HEK293 (cell line): Measurements from ENCODE around the gene PRR3.

ENCODE experiments used
- EGR2 ChIP-seq: fragments of 450-650 bp; formaldehyde crosslinking; IDR thresholded peaks from 2 replicates; pipeline ENCODE4 v1.5.1; 2016; ENCODE audit warnings: low read depth, missing biosample characterization, missing genetic modification characterization
- GLI2 ChIP-seq: fragments of 450-650 bp; formaldehyde crosslinking; IDR thresholded peaks from 2 replicates; pipeline ENCODE4; 2017; ENCODE audit warnings: missing biosample characterization, missing genetic modification characterization, low read depth, borderline replicate concordance
- GLIS2 ChIP-seq: fragments of 450-650 bp; formaldehyde crosslinking; IDR thresholded peaks from 2 replicates; pipeline ENCODE4 v1.5.1; 2016; ENCODE audit warnings: missing biosample characterization, missing genetic modification characterization
- KLF10 ChIP-seq: fragments of 450-650 bp; IDR thresholded peaks from 2 replicates; pipeline ENCODE4 v1.5.1; 2018; ENCODE audit warnings: missing biosample characterization, mild to moderate bottlenecking, missing genetic modification characterization
- KLF8 ChIP-seq: fragments of 450-650 bp; formaldehyde crosslinking; IDR thresholded peaks from 2 replicates; pipeline ENCODE4 v1.5.1; 2016; ENCODE audit warnings: missing biosample characterization, missing genetic modification characterization
- MEIS1 ChIP-seq: sonication (generic); formaldehyde crosslinking; IDR thresholded peaks from 2 replicates; pipeline ENCODE4 v1.8.1; 2022; ENCODE audit warnings: missing genetic modification reagents, mild to moderate bottlenecking, borderline replicate concordance
- MYNN ChIP-seq: fragments of 450-650 bp; formaldehyde crosslinking; IDR thresholded peaks from 2 replicates; pipeline ENCODE4 v1.5.1; 2016; ENCODE audit warnings: missing biosample characterization, missing genetic modification characterization, borderline replicate concordance
- PBX3 ChIP-seq: sonication (generic); formaldehyde crosslinking; IDR thresholded peaks from 2 replicates; pipeline ENCODE4 v1.8.1; 2022; ENCODE audit warnings: mild to moderate bottlenecking, moderate library complexity, missing genetic modification reagents
- REPIN1 ChIP-seq: fragments of 450-650 bp; formaldehyde crosslinking; IDR thresholded peaks from 2 replicates; pipeline ENCODE4 v1.5.1; 2017; ENCODE audit warnings: missing biosample characterization, missing genetic modification characterization, low read depth
- SCRT2 ChIP-seq: fragments of 450-650 bp; formaldehyde crosslinking; IDR thresholded peaks from 2 replicates; pipeline ENCODE4 v1.5.1; 2016; ENCODE audit warnings: missing biosample characterization, missing genetic modification characterization
- SP3 ChIP-seq: fragments of 450-650 bp; formaldehyde crosslinking; IDR thresholded peaks from 2 replicates; pipeline ENCODE4 v1.5.1; 2016; ENCODE audit warnings: missing biosample characterization, missing genetic modification characterization
- ZBTB49 ChIP-seq: fragments of 450-650 bp; formaldehyde crosslinking; IDR thresholded peaks from 2 replicates; pipeline ENCODE4 v1.5.1; 2016; ENCODE audit warnings: missing biosample characterization, missing genetic modification characterization, low read depth
- ZFHX2 ChIP-seq: fragments of 450-650 bp; formaldehyde crosslinking; conservative IDR thresholded peaks from 2 replicates; pipeline ENCODE4 v1.5.1; 2016; ENCODE audit warnings: missing biosample characterization, missing genetic modification characterization
- ZNF138 ChIP-seq: fragments of 450-650 bp; formaldehyde crosslinking; IDR thresholded peaks from 2 replicates; pipeline ENCODE4 v1.5.1; 2016; ENCODE audit warnings: missing biosample characterization, missing genetic modification characterization, borderline replicate concordance
- ZNF140 ChIP-seq: fragments of 450-650 bp; formaldehyde crosslinking; IDR thresholded peaks from 2 replicates; pipeline ENCODE4 v1.5.1; 2016; ENCODE audit warnings: missing biosample characterization, missing genetic modification characterization
- ZNF146 ChIP-seq: fragments of 450-650 bp; formaldehyde crosslinking; IDR thresholded peaks from 2 replicates; pipeline ENCODE4 v1.5.1; 2016; ENCODE audit warnings: missing biosample characterization, missing genetic modification characterization
- ZNF184 ChIP-seq: fragments of 450-650 bp; IDR thresholded peaks from 2 replicates; pipeline ENCODE4 v1.5.1; 2018; ENCODE audit warnings: missing biosample characterization, mild to moderate bottlenecking, missing genetic modification characterization
- ZNF214 ChIP-seq: fragments of 450-650 bp; formaldehyde crosslinking; IDR thresholded peaks from 2 replicates; pipeline ENCODE4 v1.5.1; 2017; ENCODE audit warnings: missing biosample characterization, mild to moderate bottlenecking, missing genetic modification characterization, borderline replicate concordance
- ZNF239 ChIP-seq: fragments of 450-650 bp; formaldehyde crosslinking; IDR thresholded peaks from 2 replicates; pipeline ENCODE4 v1.5.1; 2016; ENCODE audit warnings: missing biosample characterization, missing genetic modification characterization
- ZNF24 ChIP-seq: fragments of 450-650 bp; formaldehyde crosslinking; IDR thresholded peaks from 2 replicates; pipeline ENCODE4 v1.5.1; 2016; ENCODE audit warnings: missing biosample characterization, missing genetic modification characterization
- ZNF274 ChIP-seq, 2 experiments: fragments of 200-500 bp in 1 of 2; fragments of 450-650 bp in 1 of 2; sonication (Bioruptor generic) in 1 of 2; formaldehyde crosslinking in 1 of 2; IDR thresholded peaks; 2 replicates each; pipeline versions ENCODE4 v1.5.1 to v1.6.1; 2014 to 2016; ENCODE audit warnings: borderline replicate concordance in 1 of 2, inconsistent platforms in 1 of 2, low read length in 1 of 2, missing biosample characterization in 1 of 2, missing genetic modification characterization in 1 of 2
- ZNF350 ChIP-seq: fragments of 450-650 bp; formaldehyde crosslinking; IDR thresholded peaks from 2 replicates; pipeline ENCODE4 v1.5.0; 2017; ENCODE audit warnings: missing biosample characterization, mild to moderate bottlenecking, missing genetic modification characterization
- ZNF362 ChIP-seq: fragments of 450-650 bp; formaldehyde crosslinking; IDR thresholded peaks from 2 replicates; pipeline ENCODE4 v1.5.1; 2016; ENCODE audit warnings: missing biosample characterization, missing genetic modification characterization
- ZNF48 ChIP-seq: fragments of 450-650 bp; formaldehyde crosslinking; IDR thresholded peaks from 2 replicates; pipeline ENCODE4 v1.5.1; 2016; ENCODE audit warnings: missing biosample characterization, missing genetic modification characterization
- ZNF488 ChIP-seq: fragments of 450-650 bp; formaldehyde crosslinking; IDR thresholded peaks from 2 replicates; pipeline ENCODE4 v1.5.1; 2016; ENCODE audit warnings: missing biosample characterization, missing genetic modification characterization
- ZNF555 ChIP-seq: fragments of 450-650 bp; formaldehyde crosslinking; conservative IDR thresholded peaks from 2 replicates; pipeline ENCODE4 v1.5.1; 2017; ENCODE audit warnings: missing biosample characterization, mild to moderate bottlenecking, missing genetic modification characterization, inconsistent platforms
- ZNF571 ChIP-seq: fragments of 450-650 bp; formaldehyde crosslinking; IDR thresholded peaks from 2 replicates; pipeline ENCODE4 v1.5.0; 2017; ENCODE audit warnings: missing biosample characterization, missing genetic modification characterization
- ZNF610 ChIP-seq: fragments of 450-650 bp; formaldehyde crosslinking; IDR thresholded peaks from 2 replicates; pipeline ENCODE4 v1.5.1; 2016; ENCODE audit warnings: missing biosample characterization, missing genetic modification characterization, borderline replicate concordance
- ZNF692 ChIP-seq: fragments of 450-650 bp; formaldehyde crosslinking; IDR thresholded peaks from 2 replicates; pipeline ENCODE4 v1.5.1; 2016; ENCODE audit warnings: missing biosample characterization, missing genetic modification characterization
- ZNF785 ChIP-seq: fragments of 450-650 bp; formaldehyde crosslinking; IDR thresholded peaks from 2 replicates; pipeline ENCODE4 v1.5.1; 2016; ENCODE audit warnings: missing biosample characterization, missing genetic modification characterization
- ZNF791 ChIP-seq: fragments of 450-650 bp; formaldehyde crosslinking; IDR thresholded peaks from 2 replicates; pipeline ENCODE4 v1.5.1; 2016; ENCODE audit warnings: missing biosample characterization, missing genetic modification characterization
- ZNF837 ChIP-seq: fragments of 450-650 bp; formaldehyde crosslinking; IDR thresholded peaks from 2 replicates; pipeline ENCODE4 v1.5.1; 2016; ENCODE audit warnings: missing biosample characterization, missing genetic modification characterization

PRR3 gene

GRCh38 chr6:30556066-30556905, 809 bp upstream of the PRR3 start, which contains the start of gene GNL1 (continued):
- TF ChIP-seq ZNF362 (tag by site-specific recombination) = no peak
- no peak for TF ChIP-seq ZNF140 (tag by site-specific recombination)
- TF ChIP-seq ZNF791 (tag by site-specific recombination) = no peak
- no peak for TF ChIP-seq MYNN (tag by site-specific recombination)
- peak; percentile 4; the same call in 1 of the 2 replicates for TF ChIP-seq ZNF146 (tag by site-specific recombination)
- TF ChIP-seq ZBTB49 (tag by site-specific recombination) = no peak
- no peak for TF ChIP-seq ZNF837 (tag by site-specific recombination)
- no peak for TF ChIP-seq SCRT2 (tag by site-specific recombination)
- no peak for TF ChIP-seq ZNF239 (tag by site-specific recombination)
- TF ChIP-seq SP3 (tag by site-specific recombination) = peak; percentile 93
- TF ChIP-seq ZNF24 = peak; percentile 54; the same call in 1 of the 2 replicates
- TF ChIP-seq ZNF571 = no peak
- TF ChIP-seq ZNF214 = no peak
- TF ChIP-seq ZFHX2 (tag by site-specific recombination) = peak; percentile 93
- peak; percentile 89 for TF ChIP-seq ZNF692 (tag by site-specific recombination)
- no peak for TF ChIP-seq GLI2 (tag by site-specific recombination)
- TF ChIP-seq ZNF555 (tag by site-specific recombination) = no peak
- TF ChIP-seq GLIS2 = peak; percentile 94
- no peak for TF ChIP-seq ZNF350 (tag by site-specific recombination)
- TF ChIP-seq KLF10 (tag by site-specific recombination) = peak; percentile 77; the same call in 1 of the 2 replicates
- TF ChIP-seq ZNF488 (tag by site-specific recombination) = no peak
- peak; percentile 88 for TF ChIP-seq EGR2
- no peak for TF ChIP-seq ZNF274 (IDR thresholded peaks at IDR 0.05; ENCODE audit: low read length)
- TF ChIP-seq ZNF274 (tag by site-specific recombination; IDR thresholded peaks at IDR 0.05; ENCODE audit: borderline replicate concordance) = no peak
- peak; percentile 88; the same call in 1 of the 2 replicates for TF ChIP-seq ZNF785
- TF ChIP-seq ZNF184 (tag by site-specific recombination) = no peak
- no peak for TF ChIP-seq ZNF48 (tag by site-specific recombination)
- TF ChIP-seq PBX3 (CRISPR knock-in tag) = peak; percentile 89; the same call in 1 of the 2 replicates
- no peak for TF ChIP-seq REPIN1 (tag by site-specific recombination)
- no peak for TF ChIP-seq MEIS1 (CRISPR knock-in tag)
- no peak for TF ChIP-seq ZNF610 (tag by site-specific recombination)
- peak; percentile 72 for TF ChIP-seq KLF8 (tag by site-specific recombination)
- TF ChIP-seq ZNF138 (tag by site-specific recombination) = no peak
